Choroid plexus epithelial cell (primary cell): Measurements from ENCODE around the gene BRD4.

Experiments
- DNase-seq: peaks from one replicate; pipeline ENCODE4 v3.0.0-alpha.2; 2010; ENCODE audit warnings: low read depth
- H3K4me3 ChIP-seq: 2 replicates; pipeline ENCODE4 v1.5.1; 2011; ENCODE audit warnings: low read depth, mild to moderate bottlenecking, control low read depth, low read length, moderate library complexity
- TF ChIP-seq, protein P1 (sequence below): conservative IDR thresholded peaks from 2 replicates; pipeline ENCODE4 v1.5.1; 2011; ENCODE audit warnings: low read depth, mild to moderate bottlenecking, control low read depth, inconsistent platforms, low read length, moderate library complexity

Gene BRD4

DNA sequence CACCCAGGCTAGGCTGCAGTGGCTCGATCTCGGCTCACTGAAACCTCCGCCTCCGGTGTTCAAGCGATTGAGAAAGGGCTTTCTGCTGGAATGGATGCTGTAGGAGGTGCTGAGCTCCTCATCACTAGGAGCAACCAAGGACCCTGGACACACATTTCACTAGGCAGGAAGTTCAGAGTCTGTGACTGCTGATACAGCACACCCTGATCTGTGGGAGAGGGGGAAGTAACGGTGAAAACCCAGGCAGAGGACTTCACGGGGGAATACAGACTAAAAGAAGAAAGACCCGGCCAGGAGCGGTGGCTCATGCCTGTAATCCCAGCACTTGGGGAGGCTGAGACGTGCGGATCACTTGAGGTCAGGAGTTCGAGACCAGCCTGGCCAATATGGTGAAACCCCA is 119.6 kb downstream of the BRD4 start:
- TF ChIP-seq, protein P1, sequence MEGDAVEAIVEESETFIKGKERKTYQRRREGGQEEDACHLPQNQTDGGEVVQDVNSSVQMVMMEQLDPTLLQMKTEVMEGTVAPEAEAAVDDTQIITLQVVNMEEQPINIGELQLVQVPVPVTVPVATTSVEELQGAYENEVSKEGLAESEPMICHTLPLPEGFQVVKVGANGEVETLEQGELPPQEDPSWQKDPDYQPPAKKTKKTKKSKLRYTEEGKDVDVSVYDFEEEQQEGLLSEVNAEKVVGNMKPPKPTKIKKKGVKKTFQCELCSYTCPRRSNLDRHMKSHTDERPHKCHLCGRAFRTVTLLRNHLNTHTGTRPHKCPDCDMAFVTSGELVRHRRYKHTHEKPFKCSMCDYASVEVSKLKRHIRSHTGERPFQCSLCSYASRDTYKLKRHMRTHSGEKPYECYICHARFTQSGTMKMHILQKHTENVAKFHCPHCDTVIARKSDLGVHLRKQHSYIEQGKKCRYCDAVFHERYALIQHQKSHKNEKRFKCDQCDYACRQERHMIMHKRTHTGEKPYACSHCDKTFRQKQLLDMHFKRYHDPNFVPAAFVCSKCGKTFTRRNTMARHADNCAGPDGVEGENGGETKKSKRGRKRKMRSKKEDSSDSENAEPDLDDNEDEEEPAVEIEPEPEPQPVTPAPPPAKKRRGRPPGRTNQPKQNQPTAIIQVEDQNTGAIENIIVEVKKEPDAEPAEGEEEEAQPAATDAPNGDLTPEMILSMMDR, result no peak
- no peak overlapping the region for H3K4me3 ChIP-seq
- no peak for DNase-seq

DNA sequence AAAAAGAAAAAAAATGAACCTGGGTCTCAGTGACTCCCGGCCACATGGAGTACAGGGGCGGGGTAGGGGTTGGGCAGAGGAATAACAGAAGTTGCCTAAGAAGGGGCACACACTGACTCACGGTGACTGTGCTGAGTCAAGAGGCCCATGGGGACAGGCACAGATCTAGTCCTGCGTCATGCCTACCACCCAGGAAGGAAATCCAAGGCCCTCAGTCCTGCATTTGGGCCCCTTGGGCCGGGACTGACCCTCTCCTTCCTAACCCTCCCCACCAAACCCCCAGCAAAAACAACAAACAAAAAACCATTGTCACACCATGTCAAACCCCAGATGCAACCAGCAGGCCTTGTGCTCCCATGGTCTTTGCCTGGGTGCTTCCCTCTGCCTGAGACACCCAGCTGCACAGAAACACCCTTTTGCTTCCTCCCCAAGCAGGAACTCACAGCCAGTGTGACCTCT is 122.0 kb downstream of the BRD4 start:
- TF ChIP-seq, protein P1, result no peak
- DNase-seq, result no peak
- H3K4me3 ChIP-seq, result no peak overlapping the region

DNA sequence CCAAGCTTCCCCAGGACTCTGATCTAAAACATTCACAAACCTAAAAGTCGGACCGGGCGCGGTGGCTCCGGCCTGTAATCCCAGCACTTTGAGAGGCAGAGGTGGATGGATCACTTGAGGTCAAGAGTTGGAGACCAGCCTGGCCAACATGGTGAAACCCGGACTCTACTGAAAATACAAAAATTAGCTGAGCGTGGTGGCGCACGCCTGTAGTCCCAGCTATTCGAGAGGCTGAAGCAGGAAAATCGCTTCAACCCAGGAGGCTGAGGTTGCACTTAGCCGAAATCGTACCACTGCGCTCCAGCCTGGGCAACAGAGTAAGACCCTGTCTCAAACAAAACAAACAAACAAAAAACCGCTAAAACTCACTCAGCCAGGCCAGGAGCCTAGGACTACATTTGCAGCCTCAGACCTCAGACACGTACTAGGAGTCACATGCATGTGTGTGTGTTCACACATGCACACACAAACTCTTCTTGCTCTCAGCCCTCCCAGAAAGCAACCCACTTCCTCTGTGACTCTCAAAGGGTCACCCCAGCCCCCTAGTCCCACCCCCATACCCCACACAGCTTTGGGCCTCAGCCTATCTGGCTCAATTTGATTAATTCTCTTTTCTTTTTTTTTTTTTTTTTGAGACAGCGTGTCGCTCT is 130.8 kb downstream of the BRD4 start:
- TF ChIP-seq, protein P1, result no peak
- peak overlapping the region; percentile 62 for H3K4me3 ChIP-seq
- no peak for DNase-seq

DNA sequence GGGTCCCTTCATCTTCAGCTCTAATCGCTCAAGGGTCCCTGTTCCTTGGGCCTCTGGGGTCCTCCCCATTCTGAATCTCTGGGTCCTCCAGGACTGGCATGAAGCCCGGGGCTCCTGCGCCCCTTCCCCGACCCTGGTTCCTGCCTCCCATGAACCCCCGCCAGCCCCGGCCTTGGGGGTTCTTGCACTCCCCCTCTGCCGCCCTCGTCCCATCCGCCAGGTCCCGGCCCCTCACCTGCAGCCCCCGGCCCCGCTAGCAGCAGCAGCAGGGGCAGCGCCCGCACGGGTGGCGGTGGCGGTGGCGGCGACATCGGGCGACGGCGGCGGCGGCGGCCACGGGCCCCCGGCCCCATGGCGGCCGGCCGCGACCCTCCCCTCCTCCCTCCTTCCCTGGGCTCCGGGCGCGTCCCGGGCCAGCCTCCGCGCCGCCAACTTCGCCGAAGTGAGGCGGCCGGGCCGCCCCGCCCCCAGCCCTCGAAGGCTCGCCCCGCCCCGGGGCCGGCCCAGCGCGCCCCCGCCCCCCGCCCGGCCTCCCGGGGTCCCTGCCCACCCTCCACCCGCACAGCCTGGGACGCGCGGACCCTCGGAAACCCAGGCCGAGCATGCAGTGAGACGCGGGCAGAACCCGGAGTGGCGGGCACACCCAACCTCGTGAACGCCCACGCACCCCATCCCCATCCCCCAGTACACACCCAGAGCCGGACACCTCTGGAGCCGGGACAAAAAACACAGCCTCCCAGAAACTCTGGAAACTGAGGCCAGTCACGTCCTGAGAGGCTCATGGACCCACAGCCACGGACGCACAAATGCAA is 131.6 kb downstream of the BRD4 start, which contains the start of gene NOTCH3:
NOTCH3 (minus strand) TSS at position 443 of the 812 bp plus-strand sequence; CDS start at position 353, 90 bp downstream.
- TF ChIP-seq, protein P1, result no peak
- DNase-seq, result no peak
- H3K4me3 ChIP-seq, result peak within 1 kb of the TSS; percentile 62

DNA sequence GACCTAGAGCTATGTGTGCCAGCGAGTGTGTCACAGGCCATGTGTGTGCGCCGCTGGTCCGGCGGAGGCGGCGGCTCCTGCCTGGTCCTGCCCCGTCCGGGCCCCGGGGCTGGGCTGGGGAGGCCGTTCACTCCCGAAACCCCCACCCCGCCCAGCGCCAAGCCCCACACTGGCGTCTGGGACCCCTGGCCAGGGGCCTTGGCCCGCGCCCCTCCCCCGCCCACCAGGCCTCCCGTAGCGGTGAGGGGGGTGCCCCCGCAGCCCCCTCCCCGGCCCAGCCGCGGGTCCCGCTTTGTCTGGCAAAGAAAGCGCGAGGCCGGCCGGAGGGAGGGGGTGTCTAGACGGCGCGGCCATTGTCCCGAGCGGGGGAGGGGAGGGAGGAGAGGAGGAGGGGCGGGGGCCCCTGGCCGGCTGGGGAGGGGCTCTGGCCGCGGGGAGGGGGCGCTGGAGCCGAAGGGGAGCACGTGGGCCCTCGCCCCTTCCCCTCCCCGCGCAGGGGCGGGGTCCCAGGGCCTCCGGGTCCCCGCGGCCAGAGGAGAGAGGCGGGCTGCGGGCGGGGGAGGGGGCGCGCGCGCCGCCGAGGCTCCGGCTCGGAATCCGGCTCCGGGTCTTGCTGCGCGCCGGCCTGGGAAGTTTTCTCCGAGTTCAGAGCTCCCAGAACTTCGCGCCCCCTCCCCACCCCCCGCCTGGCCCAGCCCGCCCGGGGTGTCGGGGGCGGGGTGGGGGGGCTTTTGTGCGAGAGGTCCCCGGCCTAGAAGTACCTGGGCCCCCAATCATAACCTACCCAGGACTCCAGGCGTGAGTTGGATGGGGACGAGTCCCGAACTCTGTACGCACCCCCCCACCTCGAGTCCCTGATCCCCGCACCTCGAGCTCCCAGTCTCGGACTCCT is 132.4 kb downstream of the BRD4 start:
- TF ChIP-seq, protein P1, result no peak
- peak overlapping the region; percentile 62 for H3K4me3 ChIP-seq
- DNase-seq, result no peak

DNA sequence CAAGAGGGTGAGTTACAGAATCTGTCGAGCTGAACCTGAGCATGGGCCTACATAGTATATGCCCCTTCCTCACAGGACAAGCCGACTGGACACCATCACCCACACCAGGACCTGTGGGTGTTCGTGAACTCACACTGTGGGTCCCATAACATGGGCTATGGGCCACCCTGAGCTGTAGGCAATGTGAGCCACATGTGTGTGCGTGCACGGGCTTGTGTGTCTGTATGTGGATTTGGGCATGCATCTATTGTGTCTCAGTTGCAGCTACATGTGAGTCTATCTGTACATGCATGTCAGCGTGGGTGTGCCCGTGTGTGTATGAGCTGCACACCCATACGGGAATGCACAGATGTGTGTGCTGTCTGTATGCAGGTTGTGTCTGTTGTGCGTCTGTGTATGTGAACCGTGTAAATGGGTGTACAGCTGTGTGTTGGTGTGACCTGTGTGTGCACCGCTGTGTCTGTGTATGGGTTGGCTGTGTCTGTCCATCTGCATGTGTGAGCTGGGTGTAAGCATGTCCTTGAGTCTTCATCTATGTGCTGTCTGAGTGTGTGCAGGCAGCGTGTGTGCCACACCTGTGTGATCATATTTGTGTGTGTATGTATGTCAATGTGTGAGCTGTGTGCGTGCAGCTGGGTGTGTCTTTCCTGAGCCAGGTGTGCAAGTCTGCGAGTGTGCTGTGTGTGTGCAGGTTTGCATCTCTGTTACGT is 133.2 kb downstream of the BRD4 start:
- DNase-seq, result no peak
- TF ChIP-seq, protein P1, result no peak
- H3K4me3 ChIP-seq, result peak overlapping the region; percentile 62
